ENCODE measurements around the gene CAPZA3.
"Not testable (repeated sequence)": the region's sequence is repeated elsewhere in the genome, so short reads cannot be mapped to it uniquely, and the experiment has no call there.

DNA sequence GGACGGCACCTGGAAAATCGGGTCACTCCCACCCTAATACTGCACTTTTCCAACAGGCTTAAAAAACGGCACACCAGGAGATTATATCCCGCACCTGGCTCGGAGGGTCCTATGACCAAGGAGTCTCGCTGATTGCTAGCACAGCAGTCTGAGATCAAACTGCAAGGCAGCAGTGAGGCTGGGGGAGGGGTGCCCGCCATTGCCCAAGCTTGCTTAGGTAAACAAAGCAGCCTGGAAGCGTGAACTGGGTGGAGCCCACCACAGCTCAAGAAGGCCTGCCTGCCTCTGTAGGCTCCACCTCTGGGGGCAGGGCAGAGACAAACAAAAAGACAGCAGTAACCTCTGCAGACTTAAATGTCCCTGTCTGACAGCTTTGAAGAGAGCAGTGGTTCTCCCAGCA lies 47.5 kb downstream of the CAPZA3 start:
- not testable (repeated sequence) for TF ChIP-seq CTCF, EZH2phosphoT487 (IDR thresholded peaks at IDR 0.05)
